NCI-H128 (cell line): ENCODE data around the gene TRPM2.

ENCODE experiments used
- DNase-seq: peaks from one replicate; lab custom pipeline; 2025; ENCODE audit not compliant: unreplicated experiment; lab: John Stamatoyannopoulos, UW

Gene TRPM2

GRCh38 chr21:44456214-44456914 lies 102.9 kb downstream of the TRPM2 start:
- DNase-seq, result no peak

GRCh38 chr21:44456915-44457736 lies 103.7 kb downstream of the TRPM2 start:
- DNase-seq, result no peak

- DNase-seq, result no peak
Observed at GRCh38 chr21:44458971-44459711, 105.7 kb downstream of the TRPM2 start.

- DNase-seq, result no peak
Observed at GRCh38 chr21:44459712-44460440, 106.5 kb downstream of the TRPM2 start.

GRCh38 chr21:44460441-44460755 lies 107.0 kb downstream of the TRPM2 start:
- DNase-seq, result no peak

- no peak for DNase-seq
Observed at GRCh38 chr21:44461005-44461404, 107.6 kb downstream of the TRPM2 start.

- DNase-seq, result no peak
Observed at GRCh38 chr21:44461464-44462001, 108.1 kb downstream of the TRPM2 start.

- DNase-seq, result no peak
Observed at GRCh38 chr21:44462086-44462833, 108.8 kb downstream of the TRPM2 start.

GRCh38 chr21:44462834-44463200 lies 109.4 kb downstream of the TRPM2 start:
- DNase-seq, result no peak

GRCh38 chr21:44463724-44464123 lies 110.3 kb downstream of the TRPM2 start:
- no peak for DNase-seq

GRCh38 chr21:44464351-44464750 lies 110.9 kb downstream of the TRPM2 start:
- DNase-seq, result no peak

- no peak for DNase-seq
Observed at GRCh38 chr21:44466351-44466954, 113.0 kb downstream of the TRPM2 start.

- DNase-seq, result no peak
Observed at GRCh38 chr21:44466996-44467858, 113.8 kb downstream of the TRPM2 start.

- no peak for DNase-seq
Observed at GRCh38 chr21:44467859-44468195, 114.4 kb downstream of the TRPM2 start.

GRCh38 chr21:44471341-44471740 lies 117.9 kb downstream of the TRPM2 start:
- no peak for DNase-seq

- no peak for DNase-seq
Observed at GRCh38 chr21:44471996-44472395, 118.6 kb downstream of the TRPM2 start.

- DNase-seq, result no peak
Observed at GRCh38 chr21:44473915-44474555, 120.6 kb downstream of the TRPM2 start.

GRCh38 chr21:44475266-44475845 lies 121.9 kb downstream of the TRPM2 start:
- DNase-seq, result no peak
